ENCODE measurements around the gene RIN1.

Gene RIN1

GRCh38 chr11:66347425-66348276, 11.4 kb upstream of the RIN1 start, which contains the start of gene B4GAT1:
Gene B4GAT1, minus strand, starts transcription at chr11:66347629. Its CDS starts 84 bp downstream, at chr11:66347545.
- TF ChIP-seq CTCF (conservative IDR thresholded peaks at IDR 0.05; ENCODE audit: low read length) (no peak), EZH2phosphoT487 (IDR thresholded peaks at IDR 0.05; ENCODE audit: borderline replicate concordance) (no peak)
- Histone ChIP-seq H3K9me2 (replicated peaks; ENCODE audit: low read depth, low read length) (no peaks in the 10 kb centered on the region), H3K4me3 (ENCODE audit: low read length, poor library complexity, severe bottlenecking) (peak within 1 kb of the TSS; percentile 91), H3F3A (ENCODE audit: low read depth) (peaks cover 3% of the 10 kb centered on the region; the same call in 1 of the 2 replicates), H4K20me1 (ENCODE audit: insufficient read depth, low read length, poor library complexity, severe bottlenecking) (peaks cover 7% of the 10 kb centered on the region), H3K36me3 (ENCODE audit: insufficient read depth, low read length) (no peaks in the 10 kb centered on the region), H3K9me3 (ENCODE audit: insufficient read depth, low read depth, low read length) (no peaks in the 10 kb centered on the region), H2AFZ (ENCODE audit: low read length) (peak within 1 kb of the TSS; percentile 95), H3K9ac (ENCODE audit: low read depth, low read length, poor library complexity, severe bottlenecking) (peak within 1 kb of the TSS; percentile 89), H3K27me3 (ENCODE audit: insufficient read depth, low read length, poor library complexity, severe bottlenecking) (no peaks in the 10 kb centered on the region), H3K4me2 (ENCODE audit: low read depth, low read length, poor library complexity, severe bottlenecking) (peak within 1 kb of the TSS; percentile 91), H3K79me2 (ENCODE audit: insufficient read depth, low read length) (peaks cover 29% of the 10 kb centered on the region), H3K4me1 (ENCODE audit: insufficient read depth, low read length, poor library complexity, severe bottlenecking) (peaks cover 28% of the 10 kb centered on the region)

- Histone ChIP-seq H4K20me1 (ENCODE audit: insufficient read depth, low read length, poor library complexity, severe bottlenecking) (peaks cover 7% of the 10 kb centered on the region), H3K4me3 (ENCODE audit: low read length, poor library complexity, severe bottlenecking) (peak overlapping the region; percentile 91), H3K27me3 (ENCODE audit: insufficient read depth, low read length, poor library complexity, severe bottlenecking) (no peaks in the 10 kb centered on the region), H3K9ac (ENCODE audit: low read depth, low read length, poor library complexity, severe bottlenecking) (peak overlapping the region; percentile 89), H3K9me3 (ENCODE audit: insufficient read depth, low read depth, low read length) (no peaks in the 10 kb centered on the region), H2AFZ (ENCODE audit: low read length) (peak overlapping the region; percentile 92), H3K36me3 (ENCODE audit: insufficient read depth, low read length) (no peaks in the 10 kb centered on the region; the same call in 1 of the 2 replicates), H3F3A (ENCODE audit: low read depth) (peaks cover 3% of the 10 kb centered on the region; the same call in 1 of the 2 replicates), H3K9me2 (replicated peaks; ENCODE audit: low read depth, low read length) (no peaks in the 10 kb centered on the region), H3K79me2 (ENCODE audit: insufficient read depth, low read length) (peaks cover 29% of the 10 kb centered on the region), H3K4me1 (ENCODE audit: insufficient read depth, low read length, poor library complexity, severe bottlenecking) (peaks cover 28% of the 10 kb centered on the region), H3K4me2 (ENCODE audit: low read depth, low read length, poor library complexity, severe bottlenecking) (peak overlapping the region; percentile 91)
- TF ChIP-seq CTCF (conservative IDR thresholded peaks at IDR 0.05; ENCODE audit: low read length) (no peak), EZH2phosphoT487 (IDR thresholded peaks at IDR 0.05; ENCODE audit: borderline replicate concordance) (no peak)
Observed at GRCh38 chr11:66346476-66347424, 10.5 kb upstream of the RIN1 start.

GRCh38 chr11:66345316-66345649, 9.0 kb upstream of the RIN1 start:
- Histone ChIP-seq H3K4me2 (ENCODE audit: low read depth, low read length, poor library complexity, severe bottlenecking) (peak overlapping the region; percentile 91), H3K36me3 (ENCODE audit: insufficient read depth, low read length) (peaks cover 4% of the 10 kb centered on the region; the same call in 1 of the 2 replicates), H3K9ac (ENCODE audit: low read depth, low read length, poor library complexity, severe bottlenecking) (peak overlapping the region; percentile 84), H4K20me1 (ENCODE audit: insufficient read depth, low read length, poor library complexity, severe bottlenecking) (peaks cover 7% of the 10 kb centered on the region), H3K4me3 (ENCODE audit: low read length, poor library complexity, severe bottlenecking) (peak overlapping the region; percentile 83), H3K4me1 (ENCODE audit: insufficient read depth, low read length, poor library complexity, severe bottlenecking) (peaks cover 28% of the 10 kb centered on the region), H3K9me3 (ENCODE audit: insufficient read depth, low read depth, low read length) (no peaks in the 10 kb centered on the region), H2AFZ (ENCODE audit: low read length) (peak overlapping the region; percentile 78), H3K27me3 (ENCODE audit: insufficient read depth, low read length, poor library complexity, severe bottlenecking) (no peaks in the 10 kb centered on the region), H3K9me2 (replicated peaks; ENCODE audit: low read depth, low read length) (no peaks in the 10 kb centered on the region), H3K79me2 (ENCODE audit: insufficient read depth, low read length) (peaks cover 29% of the 10 kb centered on the region), H3F3A (ENCODE audit: low read depth) (peaks cover 3% of the 10 kb centered on the region; the same call in 1 of the 2 replicates)
- TF ChIP-seq EZH2phosphoT487 (IDR thresholded peaks at IDR 0.05; ENCODE audit: borderline replicate concordance) (no peak), CTCF (conservative IDR thresholded peaks at IDR 0.05; ENCODE audit: low read length) (no peak)

All from Loucy (cell line).